HepG2 (cell line): ENCODE results near the gene ZNF513. TPM values are rescaled to one million over a fixed set of nuclear protein-coding genes. Genes with fewer than 3 reads are reported as not detected.

Experiments used
- DPF2 ChIP-seq: sonication (generic); formaldehyde crosslinking; IDR thresholded peaks from 2 replicates; pipeline ENCODE4 v1.4.0; 2020; ENCODE audit warnings: mild to moderate bottlenecking, low read depth, missing genetic modification reagents, borderline replicate concordance
- HNRNPK ChIP-seq: fragments of 200-400 bp; formaldehyde crosslinking; IDR thresholded peaks from 2 replicates; pipeline ENCODE4 v1.6.1; 2018; ENCODE audit warnings: low read length, low read depth, moderate library complexity, mild to moderate bottlenecking; ENCODE audit not compliant: poor library complexity, severe bottlenecking
- IRF2 ChIP-seq: IDR thresholded peaks from 2 replicates; pipeline ENCODE4 v1.6.1; 2018; ENCODE audit warnings: missing genetic modification reagents, missing compliant biosample characterization
- MED13 ChIP-seq: sonication (generic); formaldehyde crosslinking; IDR thresholded peaks from 2 replicates; pipeline ENCODE4 v1.5.0; 2020; ENCODE audit warnings: missing genetic modification reagents
- PRDM15 ChIP-seq: sonication (generic); formaldehyde crosslinking; IDR thresholded peaks from 2 replicates; pipeline ENCODE4 v1.4.0; 2020; ENCODE audit warnings: missing genetic modification reagents
- ZNF318 ChIP-seq: sonication (generic); formaldehyde crosslinking; IDR thresholded peaks from 2 replicates; pipeline ENCODE4 v1.4.0; 2020; ENCODE audit warnings: mild to moderate bottlenecking, missing genetic modification reagents
- ZNF646 ChIP-seq: sonication (generic); formaldehyde crosslinking; IDR thresholded peaks from 2 replicates; pipeline ENCODE4 v1.9.0; 2021; ENCODE audit warnings: mild to moderate bottlenecking, missing genetic modification reagents
- ZNF770 ChIP-seq: sonication (generic); formaldehyde crosslinking; IDR thresholded peaks from 2 replicates; pipeline ENCODE4 v1.5.0; 2020; ENCODE audit warnings: mild to moderate bottlenecking, missing genetic modification reagents
- polyA plus RNA-seq, 8 experiments: library from polyadenylated mRNA; depleted of rRNA in 3 of 8; stranded (reverse) in 7 of 8; unstranded in 1 of 8; fragments of >200 nt; fragmentation: Illumina TruSeq in 4 of 8; extraction: Trizol in 4 of 8; gene quantifications; 2 replicates each; pipeline versions ENCODE4 v1.2.1 to v1.2.3, GENCODE V29; 2011 to 2016; ENCODE audit warnings: low read depth in 4 of 8, missing spikeins in 1 of 8, mixed read lengths in 1 of 8; ENCODE audit not compliant: insufficient read depth in 1 of 8
- total RNA-seq, 5 experiments: library from RNA; depleted of rRNA; stranded (reverse); fragments of >200 nt; fragmentation: Illumina TruSeq; extraction: Trizol; gene quantifications; 2 replicates each; pipeline ENCODE4 v1.2.3, GENCODE V29; 2016; ENCODE audit warnings: low read depth in 1 of 5

The ZNF513 gene
- total and polyA plus RNA-seq, 2 of the 13 experiments (the other 11 are each of a cell fraction or from before 2014, with no cell fraction given): 4.9 to 6.3 TPM

GRCh38 chr2:27356056-27356381, 24.5 kb downstream of the ZNF513 start (continued):
- TF ChIP-seq ZNF646 (CRISPR knock-in tag) (peak; percentile 32; the same call in 1 of the 2 replicates), DPF2 (CRISPR knock-in tag) (no peak), ZNF770 (CRISPR knock-in tag) (peak; percentile 63; the same call in 1 of the 2 replicates), PRDM15 (CRISPR knock-in tag) (peak; percentile 48; the same call in 1 of the 2 replicates), HNRNPK (no peak), IRF2 (CRISPR knock-in tag) (0 out of 2 replicates have a peak, but pooled peaks have one; percentile 4), ZNF318 (CRISPR knock-in tag) (no peak; the same call in 1 of the 2 replicates), MED13 (CRISPR knock-in tag) (peak; percentile 19; the same call in 1 of the 2 replicates)
